Measurements from ENCODE around the gene HPS3.

HPS3 gene

DNA sequence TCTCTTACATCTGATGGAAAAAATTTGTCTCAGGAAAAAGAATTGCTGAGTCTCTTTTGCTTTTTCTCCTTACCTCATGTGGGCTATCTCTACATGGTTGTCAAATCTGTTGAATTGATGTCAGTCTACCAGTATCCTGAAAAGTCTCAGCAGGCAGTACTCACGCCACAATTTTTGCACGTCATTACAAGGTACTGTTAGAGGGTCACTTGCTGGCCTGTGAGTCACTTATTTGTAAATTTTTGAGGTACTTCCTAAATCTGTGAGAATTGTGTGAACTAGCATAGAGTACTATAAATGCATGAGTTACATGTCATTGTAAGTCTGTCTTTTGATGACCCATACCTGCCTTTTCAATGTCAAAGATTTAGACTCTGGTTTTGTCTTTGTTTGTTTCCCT lies 15.9 kb downstream of the HPS3 start:
- in situ Hi-C loops (cut with MboI; ENCODE audit: low pct_unique_long_range_greater_than_20kb, low sequenced_read_pairs, unreplicated experiment) = no loop called here
- no peak for DNase-seq (ENCODE audit: low spot score)
- TF ChIP-seq, protein P1, sequence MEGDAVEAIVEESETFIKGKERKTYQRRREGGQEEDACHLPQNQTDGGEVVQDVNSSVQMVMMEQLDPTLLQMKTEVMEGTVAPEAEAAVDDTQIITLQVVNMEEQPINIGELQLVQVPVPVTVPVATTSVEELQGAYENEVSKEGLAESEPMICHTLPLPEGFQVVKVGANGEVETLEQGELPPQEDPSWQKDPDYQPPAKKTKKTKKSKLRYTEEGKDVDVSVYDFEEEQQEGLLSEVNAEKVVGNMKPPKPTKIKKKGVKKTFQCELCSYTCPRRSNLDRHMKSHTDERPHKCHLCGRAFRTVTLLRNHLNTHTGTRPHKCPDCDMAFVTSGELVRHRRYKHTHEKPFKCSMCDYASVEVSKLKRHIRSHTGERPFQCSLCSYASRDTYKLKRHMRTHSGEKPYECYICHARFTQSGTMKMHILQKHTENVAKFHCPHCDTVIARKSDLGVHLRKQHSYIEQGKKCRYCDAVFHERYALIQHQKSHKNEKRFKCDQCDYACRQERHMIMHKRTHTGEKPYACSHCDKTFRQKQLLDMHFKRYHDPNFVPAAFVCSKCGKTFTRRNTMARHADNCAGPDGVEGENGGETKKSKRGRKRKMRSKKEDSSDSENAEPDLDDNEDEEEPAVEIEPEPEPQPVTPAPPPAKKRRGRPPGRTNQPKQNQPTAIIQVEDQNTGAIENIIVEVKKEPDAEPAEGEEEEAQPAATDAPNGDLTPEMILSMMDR (IDR thresholded peaks at IDR 0.05; ENCODE audit: extremely low read depth, insufficient read depth, missing control alignments) = no peak

DNA sequence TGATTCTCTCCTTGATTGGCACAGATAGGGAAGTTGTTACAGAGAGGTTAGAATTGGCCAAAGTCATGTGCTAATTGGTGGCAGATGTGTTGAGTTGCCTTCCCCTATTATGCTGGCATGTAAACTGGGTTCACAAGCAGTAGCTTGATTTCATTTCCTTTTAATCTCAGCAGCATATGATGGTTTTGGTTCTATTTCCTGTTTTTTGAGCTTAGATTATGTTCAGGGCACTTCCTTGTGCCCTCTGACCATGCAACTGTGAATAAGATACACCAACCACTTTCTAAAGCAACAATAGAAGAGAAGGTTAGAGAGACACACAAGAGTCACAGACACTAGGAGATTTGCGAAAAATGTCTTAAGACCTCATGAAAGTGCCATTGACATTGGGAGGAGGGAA lies 16.5 kb downstream of the HPS3 start:
- TF ChIP-seq, protein P1 (IDR thresholded peaks at IDR 0.05; ENCODE audit: extremely low read depth, insufficient read depth, missing control alignments) = no peak
- DNase-seq (ENCODE audit: low spot score) = no peak
- in situ Hi-C loops (cut with MboI; ENCODE audit: low pct_unique_long_range_greater_than_20kb, low sequenced_read_pairs, unreplicated experiment) = no loop called here

DNA sequence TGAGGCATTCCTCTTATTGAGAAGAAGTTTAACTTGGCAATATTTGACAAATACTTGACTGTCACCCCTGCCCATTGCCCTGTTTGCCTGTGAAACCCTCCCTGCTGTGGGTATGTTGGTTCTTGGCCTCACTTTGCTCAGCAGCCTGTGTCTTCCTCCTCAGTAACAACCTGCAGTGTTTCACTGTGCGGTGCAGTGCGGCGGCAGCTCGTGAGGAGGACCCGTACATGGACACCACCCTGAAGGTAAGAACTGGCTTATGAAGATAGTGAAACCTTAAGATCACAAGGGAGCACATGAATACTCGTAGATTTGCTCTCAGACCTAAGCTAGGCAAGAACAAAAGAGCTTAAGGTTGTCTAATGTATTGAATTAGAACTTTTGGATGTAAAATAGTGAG lies 21.0 kb downstream of the HPS3 start:
- in situ Hi-C loops (cut with MboI; ENCODE audit: low pct_unique_long_range_greater_than_20kb, low sequenced_read_pairs, unreplicated experiment) = no loop called here
- TF ChIP-seq, protein P1 (IDR thresholded peaks at IDR 0.05; ENCODE audit: extremely low read depth, insufficient read depth, missing control alignments) = no peak
- DNase-seq (ENCODE audit: low spot score) = no peak

DNA sequence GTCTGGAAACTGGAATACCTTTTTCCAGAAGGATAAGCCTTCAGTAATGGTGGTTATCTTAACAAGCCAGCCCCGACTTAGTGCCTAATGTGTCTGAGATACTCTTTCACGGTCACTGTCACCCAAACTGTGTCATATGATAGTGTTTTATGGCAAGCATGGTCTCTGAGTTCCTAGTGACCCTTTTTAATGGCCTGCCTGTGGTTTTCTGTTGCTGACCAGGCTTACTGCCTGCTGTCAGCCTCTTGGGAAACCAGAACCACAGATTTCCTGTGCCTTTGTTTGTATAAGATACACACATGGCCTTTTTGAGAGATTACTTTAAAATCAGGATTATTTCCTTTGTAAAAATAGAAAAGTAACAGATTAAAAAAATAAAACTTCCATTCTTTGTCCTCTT lies 22.4 kb downstream of the HPS3 start:
- in situ Hi-C loops (cut with MboI; ENCODE audit: low pct_unique_long_range_greater_than_20kb, low sequenced_read_pairs, unreplicated experiment) = no loop called here
- no peak for DNase-seq (ENCODE audit: low spot score)
- TF ChIP-seq, protein P1 (IDR thresholded peaks at IDR 0.05; ENCODE audit: extremely low read depth, insufficient read depth, missing control alignments) = no peak

DNA sequence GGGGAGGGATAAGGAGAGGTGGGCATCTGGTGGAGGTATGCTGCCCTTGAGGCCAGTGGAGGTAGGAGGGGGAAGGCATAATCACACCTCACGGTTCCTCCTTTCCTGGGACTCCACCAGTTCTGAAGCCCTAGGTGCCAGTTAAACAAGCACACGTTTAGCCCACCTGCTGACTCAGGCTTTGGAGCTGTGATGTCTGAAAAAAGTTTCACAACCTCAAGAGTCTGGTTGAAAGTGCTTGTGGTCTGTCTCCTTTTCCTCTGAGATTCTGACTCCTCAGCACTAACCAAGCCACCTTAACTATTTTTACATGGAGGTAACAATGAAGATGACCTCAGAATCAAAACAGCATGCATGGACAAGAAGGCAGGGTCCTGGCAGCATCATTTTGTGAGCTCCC lies 23.0 kb downstream of the HPS3 start:
- TF ChIP-seq, protein P1 (IDR thresholded peaks at IDR 0.05; ENCODE audit: extremely low read depth, insufficient read depth, missing control alignments) = no peak
- peak; percentile 16 for DNase-seq (ENCODE audit: low spot score)
- in situ Hi-C loops (cut with MboI; ENCODE audit: low pct_unique_long_range_greater_than_20kb, low sequenced_read_pairs, unreplicated experiment) = no loop called here

DNA sequence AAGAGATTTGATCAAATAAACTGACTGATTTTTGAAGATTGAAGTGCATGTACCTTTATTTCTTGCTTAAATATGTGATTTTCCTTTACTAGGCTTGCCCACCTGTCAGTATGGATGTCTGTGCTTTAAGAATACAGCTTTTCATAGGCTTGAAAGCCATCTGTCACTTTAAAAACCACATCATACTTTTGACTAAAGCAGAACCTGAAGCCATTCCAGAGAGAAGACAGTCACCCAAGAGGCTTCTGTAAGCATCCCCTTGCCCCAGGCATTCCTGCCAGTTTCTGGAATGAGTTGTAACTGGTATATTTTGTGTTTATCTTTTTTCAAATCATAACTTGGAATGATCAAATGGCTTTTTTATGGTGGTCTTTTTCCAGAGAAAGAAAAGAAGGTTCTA lies 24.0 kb downstream of the HPS3 start:
- DNase-seq (ENCODE audit: low spot score) = no peak
- in situ Hi-C loops (cut with MboI; ENCODE audit: low pct_unique_long_range_greater_than_20kb, low sequenced_read_pairs, unreplicated experiment) = no loop called here
- TF ChIP-seq, protein P1 (IDR thresholded peaks at IDR 0.05; ENCODE audit: extremely low read depth, insufficient read depth, missing control alignments) = no peak

DNA sequence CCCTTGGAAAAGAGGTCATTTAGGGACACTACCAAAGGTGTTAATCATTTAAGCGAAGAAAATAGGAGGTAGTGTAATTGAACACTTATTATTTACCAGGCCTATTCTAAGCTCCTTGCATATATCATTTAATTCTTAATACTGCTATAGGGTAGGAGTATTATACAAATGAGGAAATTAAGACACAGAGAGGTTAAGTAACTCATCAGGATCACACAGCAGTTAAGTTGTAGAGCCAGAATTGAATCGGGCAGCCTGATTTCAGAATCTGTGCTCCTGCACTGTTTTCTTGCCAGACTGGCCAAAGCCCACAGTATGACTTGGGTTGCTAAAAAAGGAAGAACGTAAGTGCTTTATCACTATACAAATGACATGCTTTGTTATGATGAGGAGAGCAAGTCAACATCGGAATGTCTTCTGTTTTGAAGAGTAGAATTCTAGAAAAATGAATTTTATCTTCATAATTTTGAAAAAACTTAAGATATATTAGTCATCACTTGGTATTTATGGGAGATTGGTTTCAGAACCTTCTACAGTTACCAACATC lies 31.4 kb downstream of the HPS3 start:
- no peak for DNase-seq (ENCODE audit: low spot score)
- TF ChIP-seq, protein P1 (IDR thresholded peaks at IDR 0.05; ENCODE audit: extremely low read depth, insufficient read depth, missing control alignments) = no peak
- in situ Hi-C loops (cut with MboI; ENCODE audit: low pct_unique_long_range_greater_than_20kb, low sequenced_read_pairs, unreplicated experiment) = no loop called here

Data from GM13977 (cell line).